PC-9 (cell line): ENCODE results near the gene ZFR2. TPM values are rescaled to one million over a fixed set of nuclear protein-coding genes. Genes with fewer than 3 reads are reported as not detected.
"Not testable (repeated sequence)": the region's sequence is repeated elsewhere in the genome, so short reads cannot be mapped to it uniquely, and the experiment has no call there.

Source experiments
- BruUV-seq: library from RNA; stranded (reverse); fragments of 400-500 nt; replicated peaks from 2 replicates; lab custom pipeline; 2021; lab: Mats Ljungman, UMichigan
- CTCF ChIA-PET: fragments of 300-600 bp; sonication (Branson Sonifier 250); formaldehyde crosslinking; loops from one replicate; lab custom pipeline; 2022; ENCODE audit warnings: antibody characterized with exemption; lab: Charles Lee
- POLR2A ChIA-PET: fragments of 300-600 bp; sonication (Branson Sonifier 250); formaldehyde crosslinking; loops from one replicate; lab custom pipeline; 2022; ENCODE audit warnings: antibody characterized with exemption; ENCODE audit not compliant: unreplicated experiment; lab: Charles Lee
- DNase-seq, 2 experiments: peaks; one replicate each; pipeline versions ENCODE4 v3.0.0 to v3.0.0-alpha.2; 2015 to 2022; ENCODE audit warnings: mixed read lengths in 1 of 2
- H2AFZ ChIP-seq: fragments of 200-600 bp; sonication (generic); 2 replicates; pipeline ENCODE4 v1.8.1; 2017; ENCODE audit warnings: antibody characterized with exemption
- H3F3A ChIP-seq: fragments of 200-600 bp; sonication (generic); 2 replicates; pipeline ENCODE4 v1.8.1; 2017; ENCODE audit warnings: antibody characterized with exemption, mild to moderate bottlenecking, low read depth; ENCODE audit not compliant: insufficient read depth
- H3K27ac ChIP-seq: fragments of 200-600 bp; sonication (generic); 2 replicates; pipeline ENCODE4 v1.6.1; 2016; ENCODE audit warnings: mixed run types
- H3K27me3 ChIP-seq: fragments of 200-600 bp; sonication (generic); 2 replicates; pipeline ENCODE4 v1.6.1; 2016; ENCODE audit warnings: low read depth, mixed run types; ENCODE audit not compliant: insufficient read depth
- H3K36me3 ChIP-seq: fragments of 200-600 bp; sonication (generic); 2 replicates; pipeline ENCODE4 v1.6.1; 2016; ENCODE audit warnings: low read depth, mixed run types
- H3K4me1 ChIP-seq: fragments of 200-600 bp; sonication (generic); replicated peaks from 2 replicates; pipeline ENCODE4 v1.6.1; 2016; ENCODE audit warnings: mixed run types; ENCODE audit not compliant: insufficient read depth
- H3K4me2 ChIP-seq: fragments of 200-600 bp; sonication (generic); 2 replicates; pipeline ENCODE4 v1.6.1; 2017; ENCODE audit warnings: mixed run types
- H3K4me3 ChIP-seq: fragments of 200-600 bp; sonication (generic); 2 replicates; pipeline ENCODE4 v1.6.1; 2016; ENCODE audit warnings: mixed run types
- H3K79me2 ChIP-seq: fragments of 200-600 bp; sonication (generic); 2 replicates; pipeline ENCODE4 v1.6.1; 2017; ENCODE audit warnings: low read depth, mixed run types
- H3K9me2 ChIP-seq: fragments of 200-600 bp; sonication (generic); 2 replicates; pipeline ENCODE4 v1.8.1; 2017; ENCODE audit warnings: mild to moderate bottlenecking; ENCODE audit not compliant: insufficient read depth
- H3K9me3 ChIP-seq: fragments of 200-600 bp; sonication (generic); 2 replicates; pipeline ENCODE4 v1.8.1; 2016; ENCODE audit warnings: low read depth; ENCODE audit not compliant: insufficient read depth
- H4K20me1 ChIP-seq: fragments of 200-600 bp; sonication (generic); 2 replicates; pipeline ENCODE4 v1.8.1; 2017; ENCODE audit not compliant: insufficient read depth
- CTCF ChIP-seq: fragments of 200-600 bp; sonication (generic); conservative IDR thresholded peaks from 2 replicates; pipeline ENCODE4 v1.6.1; 2017; ENCODE audit warnings: mixed run types, antibody characterized with exemption, mild to moderate bottlenecking, moderate library complexity
- EZH2 ChIP-seq: fragments of 200-600 bp; sonication (generic); IDR thresholded peaks from 2 replicates; pipeline ENCODE4 v1.8.0; 2017; ENCODE audit warnings: antibody characterized with exemption, low read depth
- intact Hi-C: fragments of 100-400 bp; cut with micrococcal nuclease; formaldehyde crosslinking; loops from one replicate; pipeline ENCODE4 v1.10.0; 2022; ENCODE audit not compliant: unreplicated experiment
- total RNA-seq: library from RNA; stranded (reverse); gene quantifications from 2 replicates; pipeline ENCODE4 v1.2.3, GENCODE V29; 2021

The ZFR2 gene
- total RNA-seq, 1 experiment from 2014 or later: not detected

- CTCF ChIA-PET: no interaction called here
- no peak overlapping the region for H3K27ac ChIP-seq
- H3K36me3 ChIP-seq: no peaks in the 10 kb centered on the region
- no peak for DNase-seq
- H3K9me3 ChIP-seq: no peaks in the 10 kb centered on the region
- no peaks in the 10 kb centered on the region for H3K4me1 ChIP-seq
- no TSS peak for BruUV-seq
- H3K27me3 ChIP-seq: peaks cover 25% of the 10 kb centered on the region; the same call in 1 of the 2 replicates
- POLR2A ChIA-PET: no interaction called here
- no peak overlapping the region for H3K4me2 ChIP-seq
- H3K9me2 ChIP-seq: no peaks in the 10 kb centered on the region
- intact Hi-C loops: no loop called here
- H3F3A ChIP-seq: no peaks in the 10 kb centered on the region
- no peaks in the 10 kb centered on the region for H3K79me2 ChIP-seq
- H4K20me1 ChIP-seq: no peaks in the 10 kb centered on the region
- H3K4me3 ChIP-seq: no peak overlapping the region
- TF ChIP-seq EZH2: no peak
- TF ChIP-seq CTCF: no peak
- H2AFZ ChIP-seq: no peak overlapping the region
Measured at GRCh38 chr19:3816566-3817218, 52.1 kb downstream of the ZFR2 start.

- intact Hi-C loops, H3K36me3 ChIP-seq, H4K20me1 ChIP-seq, H3K9me2 ChIP-seq, H3K4me2 ChIP-seq, H3K9me3 ChIP-seq, H2AFZ ChIP-seq, BruUV-seq, H3K4me3 ChIP-seq, H3F3A ChIP-seq, H3K79me2 ChIP-seq, DNase-seq, POLR2A ChIA-PET, CTCF ChIA-PET, H3K4me1 ChIP-seq, H3K27ac ChIP-seq: not testable (repeated sequence)
- H3K27me3 ChIP-seq: peaks cover 19% of the 10 kb centered on the region; the same call in 1 of the 2 replicates
Measured at GRCh38 chr19:3816148-3816547, 52.7 kb downstream of the ZFR2 start.

- H3F3A ChIP-seq: no peaks in the 10 kb centered on the region
- H3K9me3 ChIP-seq: no peaks in the 10 kb centered on the region
- no peak overlapping the region for H3K4me3 ChIP-seq
- no peak for TF ChIP-seq EZH2
- TF ChIP-seq CTCF: no peak
- CTCF ChIA-PET: no interaction called here
- no peaks in the 10 kb centered on the region for H3K9me2 ChIP-seq
- H3K27me3 ChIP-seq: peaks cover 15% of the 10 kb centered on the region; the same call in 1 of the 2 replicates
- no peak overlapping the region for H3K4me2 ChIP-seq
- H4K20me1 ChIP-seq: no peaks in the 10 kb centered on the region
- DNase-seq: no peak
- no TSS peak for BruUV-seq
- no peaks in the 10 kb centered on the region for H3K4me1 ChIP-seq
- no peaks in the 10 kb centered on the region for H3K79me2 ChIP-seq
- POLR2A ChIA-PET: no interaction called here
- no peak overlapping the region for H3K27ac ChIP-seq
- H3K36me3 ChIP-seq: no peaks in the 10 kb centered on the region
- intact Hi-C loops: no loop called here
- H2AFZ ChIP-seq: no peak overlapping the region
Measured at GRCh38 chr19:3814648-3815047, 54.2 kb downstream of the ZFR2 start.
